Epithelial cell of esophagus (primary cell): ENCODE results near the gene P2RY6.
A peak's percentile ranks its signal among the peaks of the same experiment; 100 is the strongest.

ENCODE experiments used
- DNase-seq: peaks from one replicate; pipeline ENCODE4 v3.0.0; 2010; ENCODE audit warnings: low read depth
- H3K4me3 ChIP-seq: 2 replicates; pipeline ENCODE4 v1.5.1; 2011; ENCODE audit warnings: mild to moderate bottlenecking, low read length, control low read depth
- TF ChIP-seq, protein P1 (sequence below): IDR thresholded peaks from 2 replicates; pipeline ENCODE4 v1.5.1; 2011; ENCODE audit warnings: low read depth, mild to moderate bottlenecking, low read length, control low read depth, inconsistent platforms; ENCODE audit not compliant: insufficient read depth; ENCODE audit errors: missing control alignments

P2RY6 gene

DNA sequence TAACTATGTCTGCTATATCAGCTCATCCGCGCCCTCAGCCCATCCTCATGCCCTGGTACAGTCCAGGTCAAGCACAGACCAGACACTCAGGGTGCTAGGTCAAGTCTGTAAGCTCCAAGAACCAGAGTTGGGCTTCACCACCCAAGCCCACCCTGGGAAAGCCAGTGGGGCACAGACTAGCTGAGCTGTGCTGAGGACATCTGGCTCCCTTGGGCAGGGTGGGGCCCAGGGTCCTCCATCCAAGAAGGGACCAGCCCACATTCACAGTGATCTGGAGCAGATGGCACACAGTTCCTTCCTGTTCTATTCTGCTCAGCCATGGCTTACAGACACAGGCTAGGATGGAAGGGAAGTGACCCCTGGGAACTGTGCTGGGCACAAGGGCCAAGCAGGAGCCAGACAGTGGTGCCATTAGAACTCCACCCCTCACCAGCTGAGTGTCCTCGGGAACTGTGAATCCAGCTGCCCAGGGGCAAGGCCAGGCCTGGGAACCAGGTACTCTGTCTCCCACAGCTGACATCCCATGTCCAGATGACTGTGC is 9.1 kb downstream of the P2RY6 start:
- TF ChIP-seq, protein P1, sequence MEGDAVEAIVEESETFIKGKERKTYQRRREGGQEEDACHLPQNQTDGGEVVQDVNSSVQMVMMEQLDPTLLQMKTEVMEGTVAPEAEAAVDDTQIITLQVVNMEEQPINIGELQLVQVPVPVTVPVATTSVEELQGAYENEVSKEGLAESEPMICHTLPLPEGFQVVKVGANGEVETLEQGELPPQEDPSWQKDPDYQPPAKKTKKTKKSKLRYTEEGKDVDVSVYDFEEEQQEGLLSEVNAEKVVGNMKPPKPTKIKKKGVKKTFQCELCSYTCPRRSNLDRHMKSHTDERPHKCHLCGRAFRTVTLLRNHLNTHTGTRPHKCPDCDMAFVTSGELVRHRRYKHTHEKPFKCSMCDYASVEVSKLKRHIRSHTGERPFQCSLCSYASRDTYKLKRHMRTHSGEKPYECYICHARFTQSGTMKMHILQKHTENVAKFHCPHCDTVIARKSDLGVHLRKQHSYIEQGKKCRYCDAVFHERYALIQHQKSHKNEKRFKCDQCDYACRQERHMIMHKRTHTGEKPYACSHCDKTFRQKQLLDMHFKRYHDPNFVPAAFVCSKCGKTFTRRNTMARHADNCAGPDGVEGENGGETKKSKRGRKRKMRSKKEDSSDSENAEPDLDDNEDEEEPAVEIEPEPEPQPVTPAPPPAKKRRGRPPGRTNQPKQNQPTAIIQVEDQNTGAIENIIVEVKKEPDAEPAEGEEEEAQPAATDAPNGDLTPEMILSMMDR: no peak
- H3K4me3 ChIP-seq: no peak overlapping the region
- DNase-seq: no peak

DNA sequence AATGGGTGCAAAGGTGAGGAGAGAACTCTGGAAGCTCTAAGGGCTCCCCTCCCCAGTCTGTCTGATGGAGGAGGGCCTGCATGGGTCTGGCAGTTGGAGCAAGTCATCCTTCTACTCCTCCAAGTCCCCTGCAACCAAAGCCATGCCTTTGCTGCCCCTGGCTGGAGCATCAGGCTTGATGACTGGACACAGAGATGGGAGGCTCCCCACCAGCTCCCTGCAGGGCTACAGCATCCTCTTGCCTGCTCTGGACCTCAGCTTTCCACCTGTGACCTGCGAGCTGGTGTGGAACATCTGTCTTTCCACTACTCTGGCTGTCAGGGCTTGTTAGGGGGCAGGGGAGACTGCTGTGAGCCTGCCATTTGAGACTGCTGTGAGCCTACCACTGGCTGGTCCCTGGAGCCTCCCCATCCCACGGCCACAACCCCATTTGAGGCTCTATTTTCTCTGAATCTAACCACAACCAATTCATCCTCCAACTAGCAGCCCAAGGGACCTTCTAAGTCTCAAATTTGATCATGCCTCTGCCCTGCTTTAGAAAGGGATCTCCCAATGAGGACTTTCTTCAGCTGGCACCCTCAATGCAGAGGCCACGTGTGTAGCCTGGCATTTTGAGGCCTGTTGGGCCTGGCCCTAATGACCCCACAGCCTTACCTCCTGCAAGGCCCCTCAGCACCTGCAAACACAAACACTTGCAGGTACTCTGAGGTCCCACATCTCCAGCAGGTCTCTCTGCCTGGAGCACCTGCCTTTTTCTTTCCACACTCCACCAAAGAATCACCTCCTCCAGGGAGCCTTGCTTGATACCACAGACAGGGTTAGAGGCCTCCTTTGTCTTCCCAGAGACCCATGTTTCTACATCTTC is 9.9 kb downstream of the P2RY6 start:
- TF ChIP-seq, protein P1: no peak
- H3K4me3 ChIP-seq: no peak overlapping the region
- DNase-seq: no peak

DNA sequence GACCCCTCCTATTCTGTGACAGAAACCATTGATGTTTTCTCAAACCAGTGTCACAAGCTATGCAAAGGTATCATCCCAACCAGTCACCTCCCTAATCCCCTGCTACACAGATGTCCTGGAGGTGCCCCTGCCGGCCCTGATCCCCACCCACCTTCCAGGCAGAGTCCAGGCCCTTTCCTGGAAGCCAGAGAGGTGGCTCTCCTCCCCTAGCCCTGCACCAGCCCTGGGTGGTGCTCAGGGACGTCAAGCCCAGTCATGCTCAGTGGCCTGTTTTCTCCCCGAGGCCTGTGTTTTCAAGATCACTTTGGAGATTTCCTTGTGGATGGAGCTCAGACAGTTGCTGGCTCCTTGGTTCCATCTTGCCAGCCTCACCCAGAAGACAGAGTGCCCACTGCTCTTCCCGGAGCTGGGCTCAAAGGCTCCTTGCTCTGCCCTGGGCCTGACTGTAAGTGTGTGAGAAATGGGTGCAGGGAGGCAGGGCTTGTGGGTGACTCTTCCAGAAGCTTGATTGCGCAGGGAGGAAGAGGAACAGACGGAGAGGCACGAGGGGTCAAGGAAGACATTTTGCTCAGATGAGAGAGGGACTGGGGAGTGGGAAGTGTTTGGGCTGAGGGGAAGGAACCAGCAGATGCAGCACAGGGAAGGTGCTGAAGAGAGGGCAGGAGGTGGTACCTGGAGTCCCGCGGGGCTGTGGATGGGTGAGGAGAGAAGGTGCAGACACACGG is 11.3 kb downstream of the P2RY6 start:
- peak; percentile 33 for DNase-seq
- TF ChIP-seq, protein P1: no peak
- H3K4me3 ChIP-seq: no peak overlapping the region

DNA sequence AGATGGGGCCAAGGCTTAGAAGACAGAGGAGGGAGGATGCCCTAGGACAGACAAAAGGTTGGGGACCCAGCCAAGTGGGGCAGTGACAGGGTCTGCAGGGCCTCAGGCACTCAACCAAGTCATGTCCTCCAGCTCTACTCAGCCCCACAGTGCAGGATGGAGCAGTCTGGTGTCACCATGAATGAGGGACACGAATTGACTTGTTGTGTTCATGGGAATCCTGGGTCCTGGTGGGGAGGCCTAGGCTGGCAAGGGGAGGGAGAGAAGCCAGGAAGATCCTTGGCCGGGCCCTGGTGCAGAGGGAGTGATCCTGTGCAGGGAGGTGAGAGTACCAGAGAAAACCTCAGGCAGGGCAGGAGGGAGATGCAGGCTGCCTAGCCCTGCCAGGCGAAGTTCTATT is 12.0 kb downstream of the P2RY6 start:
- DNase-seq: no peak
- no peak overlapping the region for H3K4me3 ChIP-seq
- TF ChIP-seq, protein P1: no peak

DNA sequence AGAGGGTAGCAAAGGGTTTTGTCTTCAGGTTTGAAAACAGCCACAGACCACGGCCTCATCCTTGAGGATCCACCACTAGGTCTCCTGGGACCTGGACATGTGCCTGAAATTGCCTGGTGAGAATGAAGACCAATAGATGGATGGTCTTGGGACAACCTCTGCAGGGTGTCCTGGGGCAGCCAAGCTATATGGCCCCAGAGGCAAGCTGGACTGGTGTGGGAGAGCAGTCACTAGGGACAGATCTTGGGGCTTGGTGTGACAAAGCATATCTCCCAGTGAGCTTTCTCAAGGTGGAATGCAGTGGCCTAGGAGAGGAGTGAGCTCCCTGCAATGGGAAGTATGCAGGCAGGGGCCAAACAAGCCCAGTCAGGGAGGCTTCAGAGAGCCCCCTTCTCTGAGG is 13.6 kb downstream of the P2RY6 start:
- no peak overlapping the region for H3K4me3 ChIP-seq
- TF ChIP-seq, protein P1: no peak
- DNase-seq: no peak

DNA sequence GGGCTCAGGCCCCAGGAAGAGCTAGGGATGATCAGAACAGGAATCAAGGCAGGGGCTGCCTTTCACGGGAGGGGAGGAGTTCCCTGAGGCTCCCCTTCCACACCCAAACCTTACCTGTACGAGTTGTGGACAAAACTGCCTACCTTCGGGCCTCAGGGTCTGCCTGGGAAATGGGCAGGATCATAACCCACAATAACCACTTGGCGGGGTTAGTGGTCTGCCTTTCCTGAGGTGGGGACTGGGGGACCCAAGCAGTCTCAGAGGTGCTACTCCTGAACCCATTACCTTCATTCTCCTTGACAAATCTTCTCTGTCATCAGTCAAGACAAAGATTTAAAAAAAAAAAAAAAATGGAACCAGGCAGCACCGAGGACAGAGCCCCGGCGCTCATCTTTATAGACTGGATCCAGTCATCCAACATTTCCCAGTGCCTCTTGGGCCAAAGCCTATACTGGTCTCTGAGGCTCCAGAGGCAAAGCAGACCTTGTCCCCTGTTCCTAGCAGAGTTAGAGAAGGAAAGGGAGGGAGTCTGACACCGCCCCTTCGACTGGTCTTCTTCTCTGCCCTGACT is 14.2 kb downstream of the P2RY6 start:
- DNase-seq: no peak
- TF ChIP-seq, protein P1: no peak
- no peak overlapping the region for H3K4me3 ChIP-seq
